Activated naive CD4-positive, alpha-beta T cell treated with anti-CD3 and anti-CD28 coated beads, Interleukin-2, amount 10 ng/mL, durations not matched to agents 7 days and 5 days (primary cell): ENCODE measurements around the gene TMEM63A.

Experiments used
- CTCF ChIA-PET: fragments of 350-600 bp; sonication (Branson Sonifier 250); formaldehyde crosslinking; loops from one replicate; lab custom pipeline; 2021; ENCODE audit warnings: antibody characterized with exemption; lab: Charles Lee
- DNase-seq: peaks from one replicate; pipeline ENCODE4 v3.0.0-alpha.2; 2020
- H3K27ac Mint-ChIP-seq: one replicate; pipeline ENCODE4 v1.8.0; 2021; ENCODE audit warnings: mild to moderate bottlenecking, moderate library complexity, mixed read lengths
- H3K27me3 Mint-ChIP-seq: one replicate; pipeline ENCODE4 v1.8.0; 2021; ENCODE audit warnings: mild to moderate bottlenecking, mixed read lengths
- H3K36me3 Mint-ChIP-seq: one replicate; pipeline ENCODE4 v1.8.0; 2021; ENCODE audit warnings: mixed read lengths
- H3K4me1 Mint-ChIP-seq: one replicate; pipeline ENCODE4 v1.8.0; 2021; ENCODE audit warnings: mixed read lengths
- H3K4me3 Mint-ChIP-seq: one replicate; pipeline ENCODE4 v1.8.0; 2021; ENCODE audit warnings: mild to moderate bottlenecking, moderate library complexity, mixed read lengths
- H3K9me3 Mint-ChIP-seq: one replicate; pipeline ENCODE4 v1.8.0; 2021; ENCODE audit warnings: mixed read lengths

The TMEM63A gene

DNA sequence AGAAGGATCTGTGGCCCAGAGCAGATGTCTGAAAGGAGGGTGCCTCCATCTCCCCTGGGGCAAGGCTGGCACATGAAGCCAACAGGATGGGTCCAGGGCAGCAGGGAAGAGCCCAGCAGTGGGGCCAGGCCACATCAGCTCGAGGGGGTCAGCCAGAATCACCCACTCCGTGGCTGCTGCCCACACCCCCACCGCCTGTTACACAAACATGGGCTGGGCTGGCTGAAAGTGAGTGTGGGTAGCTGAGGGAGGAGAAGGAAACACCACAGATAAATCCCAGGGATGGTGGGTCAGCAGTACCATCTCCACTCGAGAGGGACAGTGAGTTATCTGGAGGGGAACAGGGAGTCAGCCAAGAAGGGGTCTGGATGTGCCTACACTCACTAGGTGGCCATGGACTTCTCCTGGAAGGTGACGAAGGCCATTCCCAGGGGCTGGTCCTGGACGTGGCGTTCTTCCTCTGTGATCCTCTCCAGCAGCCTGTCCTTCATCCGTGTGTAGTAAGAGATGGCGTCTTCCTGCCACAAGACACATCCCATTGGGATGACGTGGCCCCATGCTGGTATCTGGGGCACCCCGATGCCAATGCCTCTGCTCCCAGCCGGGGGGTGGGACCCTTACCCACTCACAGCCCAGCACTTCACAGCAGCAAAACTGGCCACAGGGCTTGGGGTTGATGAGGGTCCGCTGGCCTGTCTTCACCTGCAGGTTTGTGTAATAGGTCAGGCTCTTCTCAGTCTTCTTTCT lies 20.2 kb downstream of the TMEM63A start:
- no peaks in the 10 kb centered on the region for H3K27me3 Mint-ChIP-seq
- CTCF ChIA-PET = interaction anchor here (0.9 kb wide), 1 partner anchor 9 kb away, joined by 3 read pairs; no protein-coding TSS in a partner anchor
- no peak overlapping the region for H3K27ac Mint-ChIP-seq
- no peak overlapping the region for H3K4me3 Mint-ChIP-seq
- peaks cover 25% of the 10 kb centered on the region for H3K4me1 Mint-ChIP-seq
- H3K9me3 Mint-ChIP-seq = no peaks in the 10 kb centered on the region
- no peak for DNase-seq
- H3K36me3 Mint-ChIP-seq = peaks cover 79% of the 10 kb centered on the region

- H3K4me3 Mint-ChIP-seq = no peak overlapping the region
- H3K27me3 Mint-ChIP-seq = no peaks in the 10 kb centered on the region
- H3K9me3 Mint-ChIP-seq = no peaks in the 10 kb centered on the region
- peaks cover 76% of the 10 kb centered on the region for H3K36me3 Mint-ChIP-seq
- peaks cover 22% of the 10 kb centered on the region for H3K4me1 Mint-ChIP-seq
- CTCF ChIA-PET = interaction anchor here (0.9 kb wide), 1 partner anchor 8 kb away, joined by 3 read pairs; no protein-coding TSS in a partner anchor
- H3K27ac Mint-ChIP-seq = no peak overlapping the region
- DNase-seq = no peak
Observed at GRCh38 chr1:225860876-225861441, 21.2 kb downstream of the TMEM63A start.

- DNase-seq = no peak
- Mint-ChIP-seq H3K27ac (no peak overlapping the region), H3K4me1 (peaks cover 17% of the 10 kb centered on the region), H3K36me3 (peaks cover 76% of the 10 kb centered on the region), H3K27me3 (no peaks in the 10 kb centered on the region), H3K9me3 (no peaks in the 10 kb centered on the region), H3K4me3 (no peak overlapping the region)
- CTCF ChIA-PET = interaction anchor here (1.6 kb wide), 1 partner anchor 16 kb away, joined by 3 read pairs; no protein-coding TSS in a partner anchor
Observed at GRCh38 chr1:225860107-225860506, 22.1 kb downstream of the TMEM63A start.

DNA sequence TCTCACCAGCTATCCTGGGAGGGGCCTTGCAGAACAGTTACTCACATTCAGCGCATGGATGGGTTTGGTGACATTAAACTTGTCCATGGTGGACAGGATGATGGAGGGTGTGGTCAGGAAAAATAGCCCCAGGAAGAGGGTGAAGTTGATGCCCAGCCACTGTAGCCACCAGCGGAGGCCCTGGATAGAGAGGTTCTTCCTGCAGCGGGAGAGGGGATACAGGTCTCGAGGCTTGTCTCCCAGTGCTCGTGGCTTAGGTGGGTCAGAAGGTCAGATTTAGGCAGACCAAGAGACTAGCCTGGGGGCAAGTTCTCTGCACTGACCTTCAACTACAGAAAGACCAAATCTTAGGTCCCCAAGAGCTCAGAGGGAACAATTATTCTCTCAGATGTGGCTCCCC lies 23.0 kb downstream of the TMEM63A start:
- H3K27me3 Mint-ChIP-seq = no peaks in the 10 kb centered on the region
- DNase-seq = no peak
- peaks cover 13% of the 10 kb centered on the region for H3K4me1 Mint-ChIP-seq
- no peaks in the 10 kb centered on the region for H3K9me3 Mint-ChIP-seq
- H3K4me3 Mint-ChIP-seq = no peak overlapping the region
- no peak overlapping the region for H3K27ac Mint-ChIP-seq
- CTCF ChIA-PET = interaction anchor here (1.6 kb wide), 1 partner anchor 17 kb away, joined by 3 read pairs; no protein-coding TSS in a partner anchor
- H3K36me3 Mint-ChIP-seq = peaks cover 81% of the 10 kb centered on the region

- H3K27me3 Mint-ChIP-seq = no peaks in the 10 kb centered on the region
- no peak for DNase-seq
- no peaks in the 10 kb centered on the region for H3K9me3 Mint-ChIP-seq
- H3K36me3 Mint-ChIP-seq = peaks cover 85% of the 10 kb centered on the region
- H3K27ac Mint-ChIP-seq = no peak overlapping the region
- peaks cover 22% of the 10 kb centered on the region for H3K4me1 Mint-ChIP-seq
- H3K4me3 Mint-ChIP-seq = no peak overlapping the region
- CTCF ChIA-PET = interaction anchor here (0.6 to 1.3 kb wide), 2 partner anchors 20 to 23 kb away, joined by 3 read pairs; no protein-coding TSS in a partner anchor
Observed at GRCh38 chr1:225857256-225857655, 24.9 kb downstream of the TMEM63A start.

- no peak for DNase-seq
- H3K4me3 Mint-ChIP-seq = no peak overlapping the region
- peaks cover 83% of the 10 kb centered on the region for H3K36me3 Mint-ChIP-seq
- H3K27me3 Mint-ChIP-seq = no peaks in the 10 kb centered on the region
- CTCF ChIA-PET = interaction anchor here (0.8 kb wide), 1 partner anchor 25 kb away, joined by 5 read pairs; no protein-coding TSS in a partner anchor
- H3K4me1 Mint-ChIP-seq = peaks cover 31% of the 10 kb centered on the region
- H3K27ac Mint-ChIP-seq = peak overlapping the region; percentile 49
- no peaks in the 10 kb centered on the region for H3K9me3 Mint-ChIP-seq
Observed at GRCh38 chr1:225855503-225856300, 26.5 kb downstream of the TMEM63A start.

GRCh38 chr1:225853441-225853840 lies 28.7 kb downstream of the TMEM63A start:
- Mint-ChIP-seq H3K36me3 (peaks cover 88% of the 10 kb centered on the region), H3K27me3 (no peaks in the 10 kb centered on the region), H3K4me1 (peaks cover 48% of the 10 kb centered on the region), H3K27ac (no peak overlapping the region), H3K4me3 (no peak overlapping the region), H3K9me3 (no peaks in the 10 kb centered on the region)
- no peak for DNase-seq
- CTCF ChIA-PET = no interaction called here

GRCh38 chr1:225852413-225853124 lies 29.6 kb downstream of the TMEM63A start:
- CTCF ChIA-PET = interaction anchor here (0.9 to 1.0 kb wide), 2 partner anchors 9 to 19 kb away, joined by 3 read pairs; no protein-coding TSS in a partner anchor

DNA sequence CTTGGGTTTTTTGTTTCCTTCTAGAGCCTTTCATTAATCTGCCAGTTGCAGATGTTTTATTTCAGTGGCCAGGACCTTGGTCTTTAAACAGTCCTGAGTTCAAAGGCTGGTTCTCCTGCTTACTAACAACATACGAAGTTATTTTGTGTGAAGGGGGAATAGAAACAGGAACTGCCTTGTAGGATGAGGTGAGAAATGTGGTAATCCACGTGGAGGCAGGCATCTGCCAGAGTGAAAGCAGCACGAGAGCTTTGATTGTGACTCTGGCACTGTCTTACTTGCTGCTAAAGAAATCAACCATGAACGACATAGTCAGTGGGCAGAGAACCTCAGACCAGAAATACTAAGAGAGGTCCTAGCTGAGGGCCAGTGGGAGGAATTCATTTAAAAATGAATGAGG lies 30.4 kb downstream of the TMEM63A start:
- CTCF ChIA-PET = interaction anchor here (0.9 kb wide), 1 partner anchor 20 kb away, joined by 3 read pairs; no protein-coding TSS in a partner anchor
- DNase-seq = no peak
- H3K27ac Mint-ChIP-seq = peak overlapping the region; percentile 60

More at GRCh38 chr1:225852413-225853124, 29.6 kb downstream of the TMEM63A start:
- no peak overlapping the region for H3K4me3 Mint-ChIP-seq
- peaks cover 54% of the 10 kb centered on the region for H3K4me1 Mint-ChIP-seq
- no peak overlapping the region for H3K27ac Mint-ChIP-seq
- no peaks in the 10 kb centered on the region for H3K27me3 Mint-ChIP-seq
- H3K36me3 Mint-ChIP-seq = peaks cover 88% of the 10 kb centered on the region
- no peak for DNase-seq
- no peaks in the 10 kb centered on the region for H3K9me3 Mint-ChIP-seq

DNA sequence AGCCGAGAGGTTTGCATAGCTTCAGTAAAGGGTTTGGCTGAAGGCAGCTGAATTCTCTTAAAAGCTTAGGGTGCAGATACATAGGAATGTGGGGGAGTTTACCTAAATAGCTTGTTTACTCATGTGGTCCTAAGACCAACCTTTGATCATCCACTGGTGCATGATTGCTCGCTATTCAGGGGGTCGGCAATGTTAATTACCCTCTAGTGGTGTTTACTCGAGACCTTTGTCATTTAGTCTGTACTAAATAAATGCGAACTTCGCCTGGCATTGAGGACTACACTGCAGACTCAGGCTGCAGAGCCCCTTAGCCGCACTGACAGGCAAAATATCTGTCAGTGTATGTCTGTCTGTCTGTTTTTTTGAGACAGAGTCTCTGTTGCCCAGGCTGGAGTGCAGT lies 31.8 kb downstream of the TMEM63A start:
- Mint-ChIP-seq H3K27ac (no peak overlapping the region), H3K36me3 (peaks cover 85% of the 10 kb centered on the region), H3K4me3 (no peak overlapping the region), H3K27me3 (no peaks in the 10 kb centered on the region), H3K4me1 (peaks cover 43% of the 10 kb centered on the region), H3K9me3 (no peaks in the 10 kb centered on the region)
- CTCF ChIA-PET = interaction anchor here (0.7 to 1.0 kb wide), 2 partner anchors 28 to 74 kb away, joined by 3 read pairs; no protein-coding TSS in a partner anchor
- no peak for DNase-seq

More for the DNA sequence above, 30.4 kb downstream of the TMEM63A start:
- peaks cover 85% of the 10 kb centered on the region for H3K36me3 Mint-ChIP-seq
- peaks cover 52% of the 10 kb centered on the region for H3K4me1 Mint-ChIP-seq
- no peaks in the 10 kb centered on the region for H3K9me3 Mint-ChIP-seq
- H3K27me3 Mint-ChIP-seq = no peaks in the 10 kb centered on the region
- H3K4me3 Mint-ChIP-seq = no peak overlapping the region

DNA sequence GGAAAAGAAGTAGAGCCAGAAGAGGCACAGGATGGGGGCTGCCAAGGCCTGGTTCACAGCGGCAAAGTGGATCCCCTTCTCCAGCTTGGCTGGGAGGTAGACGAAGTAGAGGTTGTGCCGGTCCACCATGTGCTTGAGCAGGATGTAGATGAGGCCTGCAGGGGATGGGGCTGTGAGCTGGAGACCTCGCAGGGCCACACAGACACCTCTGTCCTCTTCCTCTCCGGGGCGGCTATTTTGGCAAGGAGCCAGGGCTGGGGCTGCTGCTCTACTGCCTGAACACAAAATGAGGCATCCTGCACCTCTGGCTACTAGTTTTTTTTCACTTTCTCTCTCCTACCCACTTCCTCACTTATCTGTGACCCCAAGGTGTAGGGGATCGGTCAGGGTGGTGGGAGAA lies 32.3 kb downstream of the TMEM63A start:
- Mint-ChIP-seq H3K9me3 (no peaks in the 10 kb centered on the region), H3K27ac (peak overlapping the region; percentile 19), H3K4me1 (peaks cover 43% of the 10 kb centered on the region), H3K27me3 (no peaks in the 10 kb centered on the region), H3K36me3 (peaks cover 81% of the 10 kb centered on the region), H3K4me3 (no peak overlapping the region)
- CTCF ChIA-PET = interaction anchor here (1.0 kb wide), 1 partner anchor 74 kb away, joined by 3 read pairs; no protein-coding TSS in a partner anchor
- no peak for DNase-seq

DNA sequence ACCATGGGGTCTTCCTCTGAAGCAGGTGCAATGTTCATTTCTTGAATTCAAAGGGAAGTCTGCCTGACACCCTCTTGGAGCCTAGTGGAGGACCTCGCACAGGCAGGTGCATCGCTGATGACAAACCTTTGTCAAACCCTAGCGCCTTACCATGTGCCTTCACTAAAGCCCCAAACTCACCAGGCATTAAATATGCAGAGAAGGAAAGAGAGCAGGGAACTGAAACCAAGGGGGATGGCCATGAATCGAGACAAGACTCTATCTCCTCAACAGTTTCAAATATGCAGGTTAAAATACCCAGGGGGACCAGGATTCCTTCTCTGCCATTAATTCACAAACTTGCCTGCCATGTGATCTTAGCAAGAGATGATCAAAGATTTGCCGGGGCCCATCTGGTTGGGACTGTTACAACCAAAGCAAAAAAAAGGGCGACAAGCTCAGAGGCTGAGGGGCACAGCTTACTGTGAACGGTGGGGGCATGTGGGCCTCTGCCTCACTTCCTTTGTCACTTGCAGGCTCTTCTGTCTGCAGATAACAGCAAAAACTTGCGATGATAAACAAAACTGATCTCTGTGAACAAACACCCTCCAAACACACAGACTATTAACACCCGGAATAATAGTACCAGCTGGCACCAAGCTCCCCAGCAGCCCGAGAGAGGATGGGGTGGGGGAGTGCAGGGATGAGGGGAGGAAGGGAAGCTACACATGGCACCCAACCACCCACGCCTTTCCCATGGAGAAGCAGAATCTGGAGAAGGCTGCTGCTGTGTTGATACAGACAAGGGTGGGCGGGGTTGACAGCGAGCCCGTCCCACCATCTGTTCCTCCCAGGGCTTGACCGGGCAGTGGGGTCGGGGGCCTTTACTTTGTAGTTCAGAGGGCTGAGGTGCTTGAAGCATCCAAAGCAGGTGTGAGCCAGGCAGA lies 33.9 kb downstream of the TMEM63A start:
- CTCF ChIA-PET = interaction anchor here (1.2 kb wide), 1 partner anchor 367 kb away, joined by 3 read pairs; no protein-coding TSS in a partner anchor
- Mint-ChIP-seq H3K27me3 (no peaks in the 10 kb centered on the region), H3K27ac (peak overlapping the region; percentile 15), H3K4me3 (no peak overlapping the region), H3K4me1 (peaks cover 41% of the 10 kb centered on the region), H3K36me3 (peaks cover 65% of the 10 kb centered on the region), H3K9me3 (no peaks in the 10 kb centered on the region)
- no peak for DNase-seq
